CD4-positive, alpha-beta T cell treated with Interleukin-15 for 1 hour (primary cell): ENCODE measurements around the gene NCOA1.
"Not testable (repeated sequence)": the region's sequence is repeated elsewhere in the genome, so short reads cannot be mapped to it uniquely, and the experiment has no call there.

Source experiments
- DNase-seq: peaks from one replicate; pipeline ENCODE4 v3.0.0-alpha.2; 2020

NCOA1 gene

DNA sequence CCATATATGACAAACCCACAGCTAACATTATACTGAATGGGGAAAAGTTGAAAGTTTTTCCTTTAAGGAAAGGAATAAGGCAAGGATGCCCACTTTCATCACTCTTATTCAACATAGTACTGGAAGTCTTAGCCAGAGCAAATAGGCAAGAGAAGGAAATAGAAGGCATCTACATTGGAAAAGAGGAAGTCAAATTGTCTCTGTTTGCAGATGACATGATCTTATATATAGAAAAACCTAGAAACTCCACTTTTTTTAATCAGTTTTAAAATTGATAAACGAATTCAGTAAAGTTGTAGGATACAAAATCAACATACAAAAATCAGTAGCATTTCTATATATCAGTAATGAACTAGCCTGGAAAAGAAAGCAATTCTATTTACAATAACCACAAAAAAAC is 90.9 kb downstream of the NCOA1 start:
- not testable (repeated sequence) for DNase-seq

DNA sequence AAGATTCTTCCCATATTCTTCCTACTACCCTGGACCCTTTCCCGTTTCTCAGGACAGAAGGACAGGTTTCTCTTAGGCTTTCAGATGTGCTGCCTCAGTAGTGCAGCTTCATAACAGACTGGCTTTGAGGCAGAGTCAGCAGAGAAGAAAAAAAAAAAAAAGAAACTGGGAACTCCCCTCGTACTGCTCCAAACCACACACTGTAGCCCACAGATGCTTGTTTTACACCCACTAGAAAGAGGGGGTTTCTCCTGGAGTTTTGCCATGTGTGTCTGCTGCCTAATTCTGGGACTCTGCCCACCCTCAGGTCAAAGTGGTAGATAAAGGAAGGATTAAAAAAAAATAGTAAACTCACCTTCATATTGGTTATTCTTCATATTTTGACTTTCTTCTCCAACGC is 95.9 kb downstream of the NCOA1 start:
- DNase-seq, result no peak

GRCh38 chr2:24588294-24588693 is 97.2 kb downstream of the NCOA1 start:
- no peak for DNase-seq

- DNase-seq, result no peak
Measured at GRCh38 chr2:24592441-24593100, 101.5 kb downstream of the NCOA1 start.

DNA sequence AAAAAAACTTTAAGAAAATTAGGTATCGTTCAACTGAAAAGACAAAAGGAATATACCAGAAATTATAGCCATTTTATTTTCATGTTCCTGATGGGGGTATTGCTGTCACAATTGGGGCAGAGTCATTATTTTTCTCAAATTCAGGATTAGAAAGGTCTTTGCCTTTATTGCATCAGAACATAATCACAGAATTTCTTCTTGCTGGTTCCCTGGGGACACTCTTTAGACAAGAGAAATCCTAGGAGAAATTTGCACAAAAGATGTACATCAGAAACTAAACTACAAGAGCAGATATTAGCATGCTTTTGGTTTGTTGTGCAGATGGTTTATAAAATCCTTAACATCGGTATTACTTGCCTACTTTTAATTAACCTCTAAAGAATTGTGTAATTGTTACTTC is 103.2 kb downstream of the NCOA1 start:
- no peak for DNase-seq

- no peak for DNase-seq
Measured at GRCh38 chr2:24597181-24597870, 106.3 kb downstream of the NCOA1 start.

DNA sequence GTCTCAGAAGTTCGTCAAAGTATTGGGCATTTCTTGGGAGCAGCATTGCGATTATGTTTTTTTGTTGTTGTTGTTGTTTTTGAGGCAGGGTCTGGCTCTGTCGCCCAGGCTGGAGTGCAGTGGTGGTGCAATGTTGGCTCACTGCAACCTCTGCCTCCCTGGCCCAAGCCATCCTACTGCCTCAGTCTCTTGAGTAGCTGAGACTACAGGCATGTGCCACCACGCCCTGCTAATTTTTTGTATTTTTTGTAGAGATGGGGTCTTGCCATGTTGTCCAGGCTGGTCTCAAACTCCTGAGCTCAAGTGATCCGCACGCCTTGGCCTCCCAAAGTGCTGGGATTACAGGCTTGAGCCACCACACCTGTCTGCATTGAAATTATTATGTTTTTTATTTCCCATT is 109.1 kb downstream of the NCOA1 start:
- not testable (repeated sequence) for DNase-seq

- DNase-seq, result no peak
Measured at GRCh38 chr2:24611631-24612030, 120.6 kb downstream of the NCOA1 start.

DNA sequence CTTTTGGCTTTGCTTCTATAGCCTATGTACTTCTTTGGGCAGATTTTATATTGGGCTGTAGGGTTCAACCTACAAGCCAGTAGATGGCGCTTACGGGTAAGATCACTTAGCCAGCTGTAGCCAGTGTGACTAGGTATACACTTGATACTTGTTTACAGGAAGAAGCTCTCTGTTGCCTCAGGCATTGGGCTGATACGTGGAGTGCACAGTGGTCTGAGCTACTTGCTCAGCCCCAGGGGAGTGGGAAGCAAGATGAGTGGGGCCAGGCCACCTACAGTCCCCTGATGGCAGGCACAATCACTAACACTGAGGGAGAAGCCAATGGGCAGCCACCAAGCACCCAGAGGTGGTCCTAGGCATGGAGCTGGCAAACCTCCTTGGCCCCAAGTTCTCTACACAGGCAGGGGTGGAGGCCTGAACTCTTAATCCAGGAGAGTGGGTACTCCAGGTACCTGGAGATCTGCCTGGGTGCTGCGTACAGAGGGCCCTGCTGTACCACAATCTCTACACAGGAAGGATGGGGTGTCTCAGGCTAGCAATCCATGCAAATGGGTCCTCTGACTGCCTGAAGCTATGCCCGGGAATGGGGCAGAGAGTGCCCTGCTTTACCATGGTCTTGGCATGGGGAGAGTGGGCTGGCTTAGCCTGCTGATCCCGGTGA is 122.2 kb downstream of the NCOA1 start:
- DNase-seq, result peak; percentile 27

- no peak for DNase-seq
Measured at GRCh38 chr2:24616616-24617015, 125.6 kb downstream of the NCOA1 start.

DNA sequence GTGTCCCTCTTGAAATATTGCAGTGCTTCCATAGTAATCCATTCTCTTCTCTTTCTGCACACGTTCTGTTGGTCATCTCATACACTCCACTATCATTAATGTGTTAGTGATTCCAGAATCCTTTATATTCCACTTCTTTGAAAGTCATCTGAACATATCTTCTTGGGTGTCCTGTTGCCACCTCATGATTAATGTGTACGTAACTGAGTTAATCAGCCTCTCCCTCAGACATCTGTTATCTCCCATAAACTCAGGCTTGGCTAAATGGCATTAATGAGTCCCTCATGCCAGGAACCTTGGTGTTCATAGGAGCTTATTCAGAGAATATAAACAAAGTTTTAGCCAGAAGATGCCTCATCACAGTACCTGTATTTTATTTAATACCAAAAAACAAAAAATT is 126.4 kb downstream of the NCOA1 start:
- no peak for DNase-seq

- no peak for DNase-seq
Measured at GRCh38 chr2:24618144-24618543, 127.1 kb downstream of the NCOA1 start.

DNA sequence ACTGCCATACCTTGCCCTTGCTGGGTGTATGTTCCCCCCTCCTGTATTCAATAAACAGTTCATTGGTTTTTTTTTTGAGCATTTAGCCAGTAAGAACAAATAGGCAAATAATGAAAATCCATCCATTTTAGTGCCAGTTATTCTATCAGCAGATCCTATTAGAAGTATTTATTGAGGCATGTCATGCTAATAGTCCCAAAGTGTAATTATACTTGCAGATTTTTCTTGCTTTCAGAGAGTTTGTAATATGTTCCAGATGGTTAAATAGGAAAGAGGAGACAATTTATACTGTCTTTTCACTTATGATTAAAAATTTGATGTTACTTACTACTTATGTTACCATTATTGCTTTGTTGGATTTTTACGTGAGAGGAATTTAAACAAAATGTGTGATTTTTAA is 127.6 kb downstream of the NCOA1 start:
- no peak for DNase-seq

- DNase-seq, result no peak
Measured at GRCh38 chr2:24620936-24621335, 129.9 kb downstream of the NCOA1 start.

DNA sequence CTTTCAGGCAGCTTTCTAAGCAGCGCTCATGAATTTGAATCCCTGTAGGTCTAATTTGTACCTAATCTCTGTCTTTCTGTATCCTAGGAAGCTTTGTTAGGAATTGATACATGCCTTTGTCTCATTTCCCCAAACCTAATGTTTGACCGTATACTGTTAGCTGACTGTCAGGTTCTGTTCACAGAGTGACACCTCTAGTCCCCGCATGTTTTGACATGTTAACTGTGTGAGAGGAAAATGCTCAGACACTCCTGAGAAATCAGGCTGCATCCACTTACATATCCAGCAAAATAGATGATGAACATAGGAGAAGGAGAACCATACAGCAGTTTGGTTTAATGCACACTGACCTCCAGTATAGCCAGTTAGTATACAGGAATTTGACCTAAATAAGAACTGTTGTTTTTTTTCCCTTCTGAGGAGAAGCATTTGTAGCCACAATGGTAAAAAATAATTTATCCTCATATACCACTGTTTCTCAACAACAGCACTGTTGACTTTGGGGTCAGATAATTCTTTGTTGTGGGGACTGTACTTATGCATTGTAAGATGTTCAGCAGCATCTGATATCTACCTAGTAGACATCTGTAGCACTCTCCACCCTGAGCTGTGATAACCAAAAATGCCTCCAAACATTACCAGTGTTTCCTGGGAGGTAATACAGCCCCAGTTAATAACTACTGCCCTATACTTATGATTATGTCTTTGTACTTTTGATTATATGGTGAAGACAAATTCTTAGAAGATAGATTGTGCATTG is 130.9 kb downstream of the NCOA1 start:
- DNase-seq, result no peak

DNA sequence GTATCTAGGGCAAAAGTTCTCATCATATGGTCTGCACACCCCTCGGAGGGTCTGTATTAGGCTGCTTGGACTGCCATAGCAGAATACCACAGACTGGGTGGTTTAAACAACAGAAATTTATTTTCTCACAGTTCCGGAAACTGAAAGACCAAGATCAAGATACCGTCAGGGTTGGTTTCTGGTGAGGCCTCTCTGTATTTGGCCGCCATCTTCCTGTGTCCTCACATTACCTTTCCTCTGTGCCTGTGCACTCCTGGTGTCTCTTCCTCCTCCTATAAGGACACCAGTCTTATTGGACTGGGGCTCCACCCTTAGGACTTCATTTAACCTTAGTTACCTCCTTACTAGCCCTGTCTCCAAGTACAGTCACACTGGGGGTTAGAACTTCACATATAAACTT is 132.5 kb downstream of the NCOA1 start:
- no peak for DNase-seq

- no peak for DNase-seq
Measured at GRCh38 chr2:24625728-24626127, 134.7 kb downstream of the NCOA1 start.

DNA sequence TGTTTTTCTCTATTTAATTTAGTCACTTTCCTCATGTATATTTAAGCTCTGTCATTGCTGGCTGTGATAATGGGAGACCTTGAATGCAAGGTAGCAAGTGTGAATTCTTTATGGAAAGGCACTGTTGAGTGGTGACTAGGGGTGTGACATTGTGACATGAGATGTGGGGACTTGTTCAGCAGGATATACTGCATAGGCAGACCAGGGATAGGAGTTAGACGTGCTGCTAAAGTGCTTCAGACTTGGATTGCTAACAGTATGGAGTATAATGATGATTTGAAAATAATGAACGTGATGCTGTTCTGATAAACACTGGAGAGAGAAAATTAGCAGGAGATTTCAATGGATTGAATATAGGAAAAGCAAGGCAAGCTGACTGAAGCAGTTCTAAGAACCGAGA is 135.1 kb downstream of the NCOA1 start:
- DNase-seq, result no peak

DNA sequence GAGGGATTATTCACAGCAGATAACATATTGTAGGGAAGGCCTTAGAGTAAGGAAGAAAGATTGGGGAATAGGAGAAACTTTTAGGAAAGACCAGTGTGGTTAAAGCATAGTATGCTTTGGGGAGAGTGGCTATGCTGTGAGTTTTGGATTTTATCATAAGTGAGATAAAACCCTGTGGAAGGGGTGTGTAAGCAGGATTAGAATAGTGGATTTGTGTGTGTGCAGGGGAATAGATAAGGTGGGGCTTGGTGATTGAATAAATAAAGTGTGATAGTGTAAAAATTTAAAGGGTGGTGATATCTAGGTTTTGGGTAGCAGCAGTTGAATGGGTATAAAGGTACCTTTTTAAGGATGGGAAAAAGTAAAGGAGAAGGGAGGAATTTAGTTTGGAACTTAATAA is 137.7 kb downstream of the NCOA1 start:
- DNase-seq, result no peak

DNA sequence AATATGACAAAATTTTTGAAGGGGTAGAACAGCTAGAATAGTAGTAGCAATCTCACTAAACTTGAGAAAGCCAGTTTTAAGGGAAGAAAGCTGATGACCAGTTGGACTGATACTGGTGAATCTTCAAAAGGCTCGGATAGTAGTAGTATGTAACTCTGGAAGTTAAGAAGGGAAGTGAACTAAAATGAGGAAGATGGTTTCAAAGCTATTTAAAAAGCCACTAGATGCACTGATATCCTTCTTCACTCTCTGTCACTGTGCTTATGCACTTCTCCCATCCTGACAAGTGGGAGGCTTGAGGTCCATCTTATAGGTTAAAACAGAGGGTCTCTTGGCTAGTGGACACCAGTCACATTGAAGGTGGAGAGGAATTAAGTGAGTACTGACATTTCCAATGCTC is 141.1 kb downstream of the NCOA1 start:
- no peak for DNase-seq

GRCh38 chr2:24635181-24635580 is 144.1 kb downstream of the NCOA1 start:
- no peak for DNase-seq

DNA sequence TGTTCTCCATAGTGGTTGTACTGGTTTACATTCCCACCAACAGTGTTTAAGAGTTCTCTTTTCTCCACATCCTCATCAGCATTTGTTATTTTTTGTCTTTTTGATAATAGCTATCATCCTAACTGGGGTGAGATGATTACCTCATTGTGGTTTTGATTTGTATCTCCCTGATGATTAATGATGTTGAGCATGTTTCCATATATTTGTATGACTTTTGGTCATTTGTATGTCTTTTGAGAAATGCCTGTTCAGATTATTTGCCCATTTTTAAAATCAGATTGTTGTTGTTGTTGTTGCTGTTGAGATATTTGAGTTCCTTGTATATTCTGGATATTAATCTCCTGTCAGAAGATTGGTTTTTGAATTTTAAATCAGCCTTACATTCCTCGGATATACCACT is 147.5 kb downstream of the NCOA1 start:
- DNase-seq, result no peak

DNA sequence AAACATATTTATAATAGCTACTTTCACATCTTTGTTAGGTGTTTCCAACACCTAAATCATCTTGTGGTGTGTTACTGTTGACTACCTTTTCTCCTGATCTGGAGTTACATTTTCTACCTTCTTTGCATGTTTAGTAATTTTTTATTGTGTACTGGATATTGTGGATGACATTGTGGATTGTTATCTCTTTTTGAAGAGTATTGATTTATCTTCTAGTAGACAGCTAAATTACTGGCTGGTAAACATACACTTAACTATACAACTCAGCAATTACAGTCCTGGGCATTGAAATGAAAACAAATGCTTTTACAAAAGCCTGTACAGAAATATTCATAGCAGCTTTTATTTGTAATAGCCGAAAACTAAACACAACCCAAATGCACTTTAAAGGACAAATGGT is 151.3 kb downstream of the NCOA1 start:
- no peak for DNase-seq

- no peak for DNase-seq
Measured at GRCh38 chr2:24643051-24643450, 152.0 kb downstream of the NCOA1 start.
